ENCODE results near the gene SFRP4. TPM values are rescaled to one million over a fixed set of nuclear protein-coding genes. Genes with fewer than 3 reads are reported as not detected.

SFRP4 gene
- total and polyA plus RNA-seq, 2 donors (not counting 3 experiments of a cell fraction or from before 2014, with no cell fraction given) = not detected

- dilution Hi-C loops (cut with MboI; ENCODE audit: extremely low pct_ligation_motif_present, low sequenced_read_pairs) = no loop called here
Observed at GRCh38 chr7:37908221-37908788, 8.3 kb downstream of the SFRP4 start.

More at GRCh38 chr7:37908221-37908788, 8.3 kb downstream of the SFRP4 start:
- H3K4me2 ChIP-seq (ENCODE audit: insufficient read depth, low read length) = no peak overlapping the region
- CTCF ChIA-PET = interaction anchor here (0.8 to 1.0 kb wide), 2 partner anchors 9 to 466 kb away, joined by 3 to 6 read pairs; partner anchors contain the start of gene SFRP4
- POLR2A ChIA-PET = no interaction called here
- no peak overlapping the region for H3K9ac ChIP-seq (replicated peaks; ENCODE audit: extremely low read depth, insufficient read depth, low read length)
- intact Hi-C loops (cut with micrococcal nuclease) = no loop called here
- no peak for FAIRE-seq
- peaks cover 2 to 3% of the 10 kb centered on the region in 2 experiments for H3K27me3 ChIP-seq (ENCODE audit: control insufficient read depth in 2 of 2, insufficient read depth in 2 of 2, low read length in 2 of 2)
- H4K20me1 ChIP-seq (replicated peaks; ENCODE audit: control insufficient read depth, extremely low read depth, insufficient read depth, low read length) = no peaks in the 10 kb centered on the region
- no peak overlapping the region for H3K27ac ChIP-seq (ENCODE audit: insufficient read depth, low read depth, low read length)
- DNase-seq (ENCODE audit: low read depth, low spot score) = no peak
- H3K36me3 ChIP-seq (ENCODE audit: control insufficient read depth in 2 of 2, extremely low read depth in 1 of 2, insufficient read depth in 2 of 2, low read length in 2 of 2) = no peaks in the 10 kb centered on the region
- H3K79me2 ChIP-seq (ENCODE audit: control insufficient read depth, insufficient read depth, low read length) = no peaks in the 10 kb centered on the region
- no peaks in the 10 kb centered on the region for H3K4me1 ChIP-seq (ENCODE audit: control insufficient read depth, extremely low read depth, insufficient read depth, low read length)
- no peaks in the 10 kb centered on the region for H3K9me1 ChIP-seq (replicated peaks; ENCODE audit: control insufficient read depth, extremely low read depth, insufficient read depth, low read length)
- no peaks in the 10 kb centered on the region for H3K9me3 ChIP-seq (replicated peaks; ENCODE audit: control insufficient read depth, insufficient read depth, low read length)
- no peak for TF ChIP-seq MAX (IDR thresholded peaks at IDR 0.05; ENCODE audit: insufficient read depth, insufficient read length)
- no peak for TF ChIP-seq POLR2AphosphoS5 (IDR thresholded peaks at IDR 0.05; ENCODE audit: insufficient read depth, low read depth, low read length)
- TF ChIP-seq POLR2A (IDR thresholded peaks at IDR 0.05; ENCODE audit: low read depth, low read length) = no peak
- no peak for TF ChIP-seq EZH2 (IDR thresholded peaks at IDR 0.05; ENCODE audit: borderline replicate concordance, low read depth, low read length, severe bottlenecking)
- TF ChIP-seq CTCF (IDR thresholded peaks at IDR 0.05; ENCODE audit: extremely low read depth in 1 of 2, insufficient read depth in 1 of 2, low read depth in 1 of 2, low read length in 2 of 2) = no peak
- TF ChIP-seq MYC (IDR thresholded peaks at IDR 0.05; ENCODE audit: low read depth, low read length) = no peak
- no peak for TF ChIP-seq JUN (IDR thresholded peaks at IDR 0.05; ENCODE audit: borderline replicate concordance, insufficient read depth, insufficient read length, low read depth)
- TF ChIP-seq FOS (IDR thresholded peaks at IDR 0.05; ENCODE audit: borderline replicate concordance, insufficient read depth, low read length) = no peak
- no peak for TF ChIP-seq GATA2 (IDR thresholded peaks at IDR 0.05; ENCODE audit: insufficient read depth, insufficient read length, low read depth, low read length)
- H2AFZ ChIP-seq (ENCODE audit: low read depth, low read length) = no peak overlapping the region
- no peak overlapping the region for H3K4me3 ChIP-seq (replicated peaks in 1 of 3; ENCODE audit: insufficient read depth in 1 of 3, low read depth in 1 of 3, low read length in 3 of 3)
- no TSS peak for BruUV-seq (replicated peaks)
